SU-DHL-6 (cell line): ENCODE results near the gene SUV39H1.

ENCODE experiments used
- H2AFZ ChIP-seq: fragments of 200-600 bp; sonication (generic); 2 replicates; pipeline ENCODE4 v1.6.1; 2014; ENCODE audit warnings: low read depth, mild to moderate bottlenecking, moderate library complexity, mixed read lengths, antibody characterized with exemption, low read length; ENCODE audit not compliant: severe bottlenecking
- H3F3A ChIP-seq: fragments of 200-600 bp; shearing (Covaris generic); 2 replicates; pipeline ENCODE4 v1.6.0; 2016; ENCODE audit warnings: antibody characterized with exemption, mild to moderate bottlenecking; ENCODE audit not compliant: insufficient read depth
- H3K27ac ChIP-seq: fragments of 200-600 bp; sonication (generic); 2 replicates; pipeline ENCODE4 v1.5.1; 2016; ENCODE audit warnings: low read depth, mild to moderate bottlenecking, low read length, moderate library complexity, mixed read lengths
- H3K27me3 ChIP-seq: fragments of 200-600 bp; sonication (generic), shearing (Covaris generic); 2 replicates; pipeline ENCODE4 v1.6.0; 2014; ENCODE audit warnings: mild to moderate bottlenecking, low read length
- H3K36me3 ChIP-seq: fragments of 200-600 bp; sonication (generic); 2 replicates; pipeline ENCODE4 v1.6.1; 2014; ENCODE audit warnings: mild to moderate bottlenecking, low read length, mixed read lengths
- H3K4me2 ChIP-seq: fragments of 300-600, 200-600 bp; shearing (Covaris generic), sonication (generic); 2 replicates; pipeline ENCODE4 v1.6.0; 2014; ENCODE audit warnings: low read length, low read depth, mild to moderate bottlenecking; ENCODE audit not compliant: poor library complexity, severe bottlenecking
- H3K4me3 ChIP-seq: fragments of 200-600 bp; sonication (generic); 2 replicates; pipeline ENCODE4 v1.5.1; 2014; ENCODE audit warnings: antibody characterized with exemption, low read length, mild to moderate bottlenecking, mixed read lengths; ENCODE audit not compliant: insufficient read depth, poor library complexity, severe bottlenecking
- H3K79me2 ChIP-seq: fragments of 200-600 bp; sonication (generic); 2 replicates; pipeline ENCODE4 v1.6.1; 2014; ENCODE audit warnings: mild to moderate bottlenecking, low read length, moderate library complexity; ENCODE audit not compliant: insufficient read depth
- H3K9ac ChIP-seq: fragments of 200-600 bp; sonication (generic); 2 replicates; pipeline ENCODE4 v1.7.0; 2014; ENCODE audit warnings: mild to moderate bottlenecking, low read length
- H3K9me2 ChIP-seq: fragments of 200-600 bp; sonication (generic); replicated peaks from 2 replicates; pipeline ENCODE4 v1.6.1; 2014; ENCODE audit warnings: low read length; ENCODE audit not compliant: insufficient read depth
- H3K9me3 ChIP-seq: fragments of 200-600 bp; sonication (generic); 2 replicates; pipeline ENCODE4 v1.6.1; 2014; ENCODE audit warnings: low read length, mixed read lengths; ENCODE audit not compliant: insufficient read depth
- H4K20me1 ChIP-seq: fragments of 200-600 bp; sonication (generic); 2 replicates; pipeline ENCODE4 v1.6.1; 2014; ENCODE audit warnings: low read depth, mild to moderate bottlenecking, antibody characterized with exemption, low read length, moderate library complexity, mixed read lengths
- EZH2phosphoT487 ChIP-seq: fragments of 200-600 bp; sonication (generic), shearing (Covaris generic); conservative IDR thresholded peaks from 2 replicates; pipeline ENCODE4 v1.6.1; 2018; ENCODE audit warnings: mild to moderate bottlenecking, antibody characterized with exemption, low read length, moderate library complexity, mixed read lengths
- TF ChIP-seq, protein P1 (sequence below): fragments of 200-600 bp; sonication (generic); IDR thresholded peaks from one replicate; pipeline ENCODE4 v1.5.1; 2017; ENCODE audit warnings: antibody characterized with exemption, mild to moderate bottlenecking, low read length, moderate library complexity; ENCODE audit not compliant: insufficient read depth, poor library complexity, severe bottlenecking

SUV39H1 gene

DNA sequence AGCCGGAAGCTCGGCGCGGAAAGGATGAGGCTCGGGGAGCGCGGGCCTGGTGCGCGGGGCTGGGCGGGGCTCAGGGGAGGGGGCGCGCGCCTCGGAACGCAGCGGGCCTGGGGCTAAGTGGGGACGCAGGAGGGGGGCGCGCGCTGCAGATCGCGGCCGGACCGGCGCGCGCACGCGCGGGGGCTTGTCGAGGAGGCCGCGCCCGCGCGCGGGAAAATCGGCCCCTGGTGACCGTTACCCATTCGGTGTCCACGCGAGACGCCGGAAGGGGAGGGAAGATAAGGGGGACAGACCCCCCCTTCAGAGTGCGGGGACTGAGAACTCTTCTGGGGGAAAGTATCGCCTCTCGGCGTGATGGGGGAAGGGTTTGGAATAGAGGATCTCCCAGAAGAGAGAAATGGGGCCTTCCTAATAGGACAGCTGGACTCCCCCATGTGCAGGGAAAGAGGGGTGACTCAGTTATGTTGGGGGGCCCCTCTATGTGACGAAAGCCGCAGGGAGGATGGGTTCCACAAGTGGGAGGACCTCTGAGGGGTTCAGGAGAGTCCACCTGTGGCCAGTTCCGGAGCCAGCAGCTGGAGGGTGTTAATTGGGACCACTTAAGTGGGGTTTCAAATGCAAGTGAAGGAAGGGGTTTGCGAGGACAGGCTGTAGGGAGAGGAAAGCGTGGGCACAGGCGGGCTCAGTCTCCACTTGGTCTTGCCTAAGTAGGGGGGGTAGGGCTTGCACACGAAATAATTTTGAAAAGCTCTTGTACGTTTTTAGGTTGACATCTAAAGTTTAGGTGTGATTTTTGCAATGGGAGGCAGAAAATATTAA, 584 bp downstream of the SUV39H1 start:
- Histone ChIP-seq H3K27ac (peak overlapping the region; percentile 79), H3K27me3 (no peaks in the 10 kb centered on the region), H3K79me2 (peaks cover 33% of the 10 kb centered on the region), H3K36me3 (no peaks in the 10 kb centered on the region), H4K20me1 (no peaks in the 10 kb centered on the region), H2AFZ (no peak overlapping the region), H3K4me2 (peak overlapping the region; percentile 62), H3K9me3 (no peaks in the 10 kb centered on the region), H3K9ac (peak overlapping the region; percentile 89), H3K9me2 (no peaks in the 10 kb centered on the region), H3F3A (no peaks in the 10 kb centered on the region), H3K4me3 (peak overlapping the region; percentile 69)
- TF ChIP-seq, protein P1, sequence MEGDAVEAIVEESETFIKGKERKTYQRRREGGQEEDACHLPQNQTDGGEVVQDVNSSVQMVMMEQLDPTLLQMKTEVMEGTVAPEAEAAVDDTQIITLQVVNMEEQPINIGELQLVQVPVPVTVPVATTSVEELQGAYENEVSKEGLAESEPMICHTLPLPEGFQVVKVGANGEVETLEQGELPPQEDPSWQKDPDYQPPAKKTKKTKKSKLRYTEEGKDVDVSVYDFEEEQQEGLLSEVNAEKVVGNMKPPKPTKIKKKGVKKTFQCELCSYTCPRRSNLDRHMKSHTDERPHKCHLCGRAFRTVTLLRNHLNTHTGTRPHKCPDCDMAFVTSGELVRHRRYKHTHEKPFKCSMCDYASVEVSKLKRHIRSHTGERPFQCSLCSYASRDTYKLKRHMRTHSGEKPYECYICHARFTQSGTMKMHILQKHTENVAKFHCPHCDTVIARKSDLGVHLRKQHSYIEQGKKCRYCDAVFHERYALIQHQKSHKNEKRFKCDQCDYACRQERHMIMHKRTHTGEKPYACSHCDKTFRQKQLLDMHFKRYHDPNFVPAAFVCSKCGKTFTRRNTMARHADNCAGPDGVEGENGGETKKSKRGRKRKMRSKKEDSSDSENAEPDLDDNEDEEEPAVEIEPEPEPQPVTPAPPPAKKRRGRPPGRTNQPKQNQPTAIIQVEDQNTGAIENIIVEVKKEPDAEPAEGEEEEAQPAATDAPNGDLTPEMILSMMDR, result no peak
- TF ChIP-seq EZH2phosphoT487, result no peak

DNA sequence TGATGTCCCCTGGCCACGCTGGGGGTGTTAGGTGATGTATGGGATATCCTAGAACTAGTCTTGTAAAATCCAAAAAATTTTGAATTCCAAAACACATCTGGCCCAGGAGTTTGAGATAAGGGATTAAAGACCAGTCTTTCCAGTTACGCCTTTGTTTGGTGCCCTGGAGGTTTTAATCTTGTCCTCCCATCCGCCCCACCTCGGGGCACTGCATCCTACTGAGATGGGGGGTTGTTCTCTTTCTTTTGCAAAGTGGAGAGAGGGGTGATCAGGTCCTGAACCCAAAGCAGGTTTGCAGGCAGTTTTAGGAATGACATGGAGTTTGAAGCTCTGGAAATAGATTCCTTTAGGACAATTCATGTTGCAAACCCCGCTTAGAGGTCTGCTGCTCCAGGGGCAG, 1.8 kb downstream of the SUV39H1 start:
- Histone ChIP-seq H3K79me2 (peaks cover 33% of the 10 kb centered on the region), H3K4me2 (no peak overlapping the region), H2AFZ (no peak overlapping the region), H3K36me3 (no peaks in the 10 kb centered on the region), H4K20me1 (no peaks in the 10 kb centered on the region), H3F3A (no peaks in the 10 kb centered on the region), H3K9me3 (no peaks in the 10 kb centered on the region), H3K4me3 (no peak overlapping the region), H3K9me2 (no peaks in the 10 kb centered on the region), H3K27me3 (no peaks in the 10 kb centered on the region), H3K9ac (peak overlapping the region; percentile 89; the same call in 1 of the 2 replicates), H3K27ac (no peak overlapping the region)
- TF ChIP-seq, protein P1, result no peak
- no peak for TF ChIP-seq EZH2phosphoT487

DNA sequence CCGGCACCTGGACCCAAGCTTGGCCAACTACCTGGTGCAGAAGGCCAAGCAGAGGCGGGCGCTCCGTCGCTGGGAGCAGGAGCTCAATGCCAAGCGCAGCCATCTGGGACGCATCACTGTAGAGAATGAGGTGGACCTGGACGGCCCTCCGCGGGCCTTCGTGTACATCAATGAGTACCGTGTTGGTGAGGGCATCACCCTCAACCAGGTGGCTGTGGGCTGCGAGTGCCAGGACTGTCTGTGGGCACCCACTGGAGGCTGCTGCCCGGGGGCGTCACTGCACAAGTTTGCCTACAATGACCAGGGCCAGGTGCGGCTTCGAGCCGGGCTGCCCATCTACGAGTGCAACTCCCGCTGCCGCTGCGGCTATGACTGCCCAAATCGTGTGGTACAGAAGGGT, 3.7 kb downstream of the SUV39H1 start:
- no peaks in the 10 kb centered on the region for H3K9me2 ChIP-seq
- H3K36me3 ChIP-seq, result no peaks in the 10 kb centered on the region
- H3K4me3 ChIP-seq, result no peak overlapping the region
- no peak overlapping the region for H3K9ac ChIP-seq
- H3F3A ChIP-seq, result no peaks in the 10 kb centered on the region
- no peaks in the 10 kb centered on the region for H3K9me3 ChIP-seq
- TF ChIP-seq EZH2phosphoT487, result no peak
- TF ChIP-seq, protein P1, result no peak
- H2AFZ ChIP-seq, result no peak overlapping the region
- H3K79me2 ChIP-seq, result peaks cover 33% of the 10 kb centered on the region
- no peaks in the 10 kb centered on the region for H3K27me3 ChIP-seq
- no peaks in the 10 kb centered on the region for H4K20me1 ChIP-seq
- no peak overlapping the region for H3K27ac ChIP-seq
- no peak overlapping the region for H3K4me2 ChIP-seq
